ENCODE measurements around the gene KCNIP2.
A peak's percentile ranks its signal among the peaks of the same experiment; 100 is the strongest.

The KCNIP2 gene

GRCh38 chr10:101867931-101868330 is 24.3 kb upstream of the KCNIP2 start:
- peaks cover 9% of the 10 kb centered on the region for H3K9me3 Mint-ChIP-seq
- H3K4me1 Mint-ChIP-seq (ENCODE audit: low read depth): no peaks in the 10 kb centered on the region
- H3K4me3 Mint-ChIP-seq: no peak overlapping the region
- peaks cover 17% of the 10 kb centered on the region for H3K36me3 Mint-ChIP-seq (ENCODE audit: low read depth)
- no peak overlapping the region for H3K27ac Mint-ChIP-seq
- no peaks in the 10 kb centered on the region for H3K27me3 Mint-ChIP-seq

GRCh38 chr10:101859530-101859929 is 15.9 kb upstream of the KCNIP2 start:
- Mint-ChIP-seq H3K9me3 (peaks cover 6% of the 10 kb centered on the region), H3K4me3 (no peak overlapping the region), H3K27ac (no peak overlapping the region), H3K4me1 (ENCODE audit: low read depth) (no peaks in the 10 kb centered on the region), H3K27me3 (no peaks in the 10 kb centered on the region), H3K36me3 (ENCODE audit: low read depth) (peaks cover 31% of the 10 kb centered on the region)

- H3K4me3 Mint-ChIP-seq: no peak overlapping the region
- H3K9me3 Mint-ChIP-seq: peaks cover 6% of the 10 kb centered on the region
- H3K27me3 Mint-ChIP-seq: no peaks in the 10 kb centered on the region
- H3K4me1 Mint-ChIP-seq (ENCODE audit: low read depth): no peaks in the 10 kb centered on the region
- no peak overlapping the region for H3K27ac Mint-ChIP-seq
- peaks cover 25% of the 10 kb centered on the region for H3K36me3 Mint-ChIP-seq (ENCODE audit: low read depth)
These were observed 15.3 kb upstream of the KCNIP2 start for GRCh38 chr10:101858723-101859500.

- no peaks in the 10 kb centered on the region for H3K27me3 Mint-ChIP-seq
- H3K27ac Mint-ChIP-seq: no peak overlapping the region
- H3K4me1 Mint-ChIP-seq (ENCODE audit: low read depth): no peaks in the 10 kb centered on the region
- H3K36me3 Mint-ChIP-seq (ENCODE audit: low read depth): peaks cover 24% of the 10 kb centered on the region
- H3K4me3 Mint-ChIP-seq: no peak overlapping the region
- peaks cover 6% of the 10 kb centered on the region for H3K9me3 Mint-ChIP-seq
These were observed 14.3 kb upstream of the KCNIP2 start for GRCh38 chr10:101857802-101858476.

- H3K27me3 Mint-ChIP-seq: no peaks in the 10 kb centered on the region
- H3K27ac Mint-ChIP-seq: no peak overlapping the region
- H3K4me1 Mint-ChIP-seq (ENCODE audit: low read depth): no peaks in the 10 kb centered on the region
- H3K36me3 Mint-ChIP-seq (ENCODE audit: low read depth): peaks cover 17% of the 10 kb centered on the region
- no peak overlapping the region for H3K4me3 Mint-ChIP-seq
- H3K9me3 Mint-ChIP-seq: peaks cover 6% of the 10 kb centered on the region
These were observed 13.0 kb upstream of the KCNIP2 start for GRCh38 chr10:101856626-101857025.

GRCh38 chr10:101851411-101852116 is 8.0 kb upstream of the KCNIP2 start:
- Mint-ChIP-seq H3K27me3 (no peaks in the 10 kb centered on the region), H3K27ac (no peak overlapping the region), H3K4me3 (no peak overlapping the region), H3K9me3 (no peaks in the 10 kb centered on the region), H3K36me3 (ENCODE audit: low read depth) (peaks cover 7% of the 10 kb centered on the region), H3K4me1 (ENCODE audit: low read depth) (no peaks in the 10 kb centered on the region)

GRCh38 chr10:101850749-101851148 is 7.1 kb upstream of the KCNIP2 start:
- H3K9me3 Mint-ChIP-seq: no peaks in the 10 kb centered on the region
- no peak overlapping the region for H3K27ac Mint-ChIP-seq
- no peaks in the 10 kb centered on the region for H3K4me1 Mint-ChIP-seq (ENCODE audit: low read depth)
- peaks cover 7% of the 10 kb centered on the region for H3K36me3 Mint-ChIP-seq (ENCODE audit: low read depth)
- no peak overlapping the region for H3K4me3 Mint-ChIP-seq
- no peaks in the 10 kb centered on the region for H3K27me3 Mint-ChIP-seq

- H3K4me3 Mint-ChIP-seq: no peak overlapping the region
- no peaks in the 10 kb centered on the region for H3K9me3 Mint-ChIP-seq
- no peak overlapping the region for H3K27ac Mint-ChIP-seq
- H3K27me3 Mint-ChIP-seq: peaks cover 5% of the 10 kb centered on the region
- H3K36me3 Mint-ChIP-seq (ENCODE audit: low read depth): peaks cover 7% of the 10 kb centered on the region
- H3K4me1 Mint-ChIP-seq (ENCODE audit: low read depth): peaks cover 6% of the 10 kb centered on the region
These were observed 5.3 kb upstream of the KCNIP2 start for GRCh38 chr10:101848894-101849351.

- Mint-ChIP-seq H3K9me3 (no peaks in the 10 kb centered on the region), H3K4me3 (no peak overlapping the region), H3K4me1 (ENCODE audit: low read depth) (peaks cover 9% of the 10 kb centered on the region), H3K27ac (no peak overlapping the region), H3K27me3 (peaks cover 5% of the 10 kb centered on the region), H3K36me3 (ENCODE audit: low read depth) (peaks cover 7% of the 10 kb centered on the region)
These were observed 4.8 kb upstream of the KCNIP2 start for GRCh38 chr10:101848408-101848807.

GRCh38 chr10:101845893-101846292 is 2.3 kb upstream of the KCNIP2 start:
- Mint-ChIP-seq H3K27ac (no peak overlapping the region), H3K27me3 (peaks cover 15% of the 10 kb centered on the region), H3K36me3 (ENCODE audit: low read depth) (peaks cover 3% of the 10 kb centered on the region), H3K9me3 (no peaks in the 10 kb centered on the region), H3K4me1 (ENCODE audit: low read depth) (peaks cover 26% of the 10 kb centered on the region), H3K4me3 (no peak overlapping the region)

- Mint-ChIP-seq H3K4me1 (ENCODE audit: low read depth) (peaks cover 44% of the 10 kb centered on the region), H3K9me3 (no peaks in the 10 kb centered on the region), H3K4me3 (no peak overlapping the region), H3K27me3 (peaks cover 15% of the 10 kb centered on the region), H3K36me3 (ENCODE audit: low read depth) (no peaks in the 10 kb centered on the region), H3K27ac (no peak overlapping the region)
These were observed 1.8 kb downstream of the KCNIP2 start for GRCh38 chr10:101841826-101842225.

GRCh38 chr10:101840741-101841453 is 2.7 kb downstream of the KCNIP2 start:
- Mint-ChIP-seq H3K27ac (peak overlapping the region; percentile 45), H3K9me3 (no peaks in the 10 kb centered on the region), H3K4me3 (peak overlapping the region; percentile 75), H3K27me3 (peaks cover 15% of the 10 kb centered on the region), H3K36me3 (ENCODE audit: low read depth) (no peaks in the 10 kb centered on the region), H3K4me1 (ENCODE audit: low read depth) (peaks cover 46% of the 10 kb centered on the region)

GRCh38 chr10:101840102-101840684 is 3.4 kb downstream of the KCNIP2 start:
- Mint-ChIP-seq H3K4me1 (ENCODE audit: low read depth) (peaks cover 51% of the 10 kb centered on the region), H3K4me3 (peak overlapping the region; percentile 75), H3K27me3 (peaks cover 15% of the 10 kb centered on the region), H3K9me3 (no peaks in the 10 kb centered on the region), H3K36me3 (ENCODE audit: low read depth) (no peaks in the 10 kb centered on the region), H3K27ac (peak overlapping the region; percentile 38)

- peaks cover 57% of the 10 kb centered on the region for H3K4me1 Mint-ChIP-seq (ENCODE audit: low read depth)
- no peaks in the 10 kb centered on the region for H3K36me3 Mint-ChIP-seq (ENCODE audit: low read depth)
- H3K9me3 Mint-ChIP-seq: no peaks in the 10 kb centered on the region
- H3K4me3 Mint-ChIP-seq: peak overlapping the region; percentile 75
- H3K27ac Mint-ChIP-seq: no peak overlapping the region
- H3K27me3 Mint-ChIP-seq: peaks cover 15% of the 10 kb centered on the region
These were observed 4.1 kb downstream of the KCNIP2 start for GRCh38 chr10:101839416-101840063.

All from stimulated activated naive CD8-positive, alpha-beta T cell treated with anti-CD3 and anti-CD28 coated beads, Interleukin-15, Interleukin-2, amounts not matched to agents 100 ng/mL and 50 ng/mL, for 24 hours (primary cell).